Tibial nerve (tissue), 4 donors: ENCODE data around the gene PCBP3. TPM values are rescaled to one million over a fixed set of nuclear protein-coding genes. Genes with fewer than 3 reads are reported as not detected.

Source experiments
- DNase-seq, 2 donors: peaks; one replicate each; pipeline ENCODE4 v3.0.0-alpha.2; 2019; ENCODE audit warnings: low spot score in 2 of 2
- H3K27ac ChIP-seq, 4 donors: fragments of 200-600 bp; sonication (generic) in 3 of 4; one replicate each; pipeline ENCODE4 v1.5.1; 2017 to 2019; ENCODE audit warnings: mild to moderate bottlenecking in 1 of 4
- H3K27me3 ChIP-seq, 2 donors: fragments of 200-600 bp; sonication (generic) in 1 of 2; one replicate each; pipeline versions ENCODE4 v1.5.1 to v1.6.0; 2017 to 2019
- H3K36me3 ChIP-seq, 3 donors: fragments of 200-600 bp; sonication (generic); one replicate each; pipeline ENCODE4 v1.5.1; 2018 to 2019
- H3K4me1 ChIP-seq, 4 donors: fragments of 200-600 bp; sonication (generic) in 3 of 4; one replicate each; pipeline ENCODE4 v1.5.1; 2017 to 2019
- H3K4me3 ChIP-seq, 4 donors: fragments of 200-600 bp; sonication (generic) in 3 of 4; one replicate each; pipeline ENCODE4 v1.5.1; 2017 to 2019; ENCODE audit warnings: mild to moderate bottlenecking in 1 of 4, moderate library complexity in 1 of 4
- H3K9me3 ChIP-seq, 4 donors: fragments of 200-600 bp; sonication (generic) in 3 of 4; one replicate each; pipeline ENCODE4 v1.5.1; 2017 to 2019
- CTCF ChIP-seq, 5 experiments: fragments of 200-600 bp in 3 of 5; fragments of 450-650 bp in 2 of 5; sonication (generic) in 3 of 5; IDR thresholded peaks; one replicate each; pipeline ENCODE4 v1.5.1; 2016 to 2019; ENCODE audit warnings: antibody characterized with exemption in 5 of 5, mild to moderate bottlenecking in 3 of 5, moderate library complexity in 2 of 5
- EP300 ChIP-seq, 2 donors: sonication (generic); formaldehyde crosslinking; IDR thresholded peaks; one replicate each; pipeline ENCODE4 v1.6.1; 2017; ENCODE audit warnings: antibody characterized with exemption in 2 of 2, mild to moderate bottlenecking in 1 of 2
- POLR2A ChIP-seq, 2 donors: fragments of 450-650 bp; IDR thresholded peaks; one replicate each; pipeline ENCODE4 v1.6.1; 2017; ENCODE audit warnings: antibody characterized with exemption in 2 of 2, mild to moderate bottlenecking in 2 of 2, moderate library complexity in 2 of 2
- WGBS, 2 donors: methylation state at CpG; one replicate each; pipeline ENCODE4 v1.1.5; 2018; 5-methylcytosine and 5-hydroxymethylcytosine counted together
- total RNA-seq, 4 donors: library from RNA; depleted of rRNA; stranded (reverse); fragments of >200 nt; gene quantifications; one replicate each; pipeline ENCODE4 v1.1.0, GENCODE V29; 2016

Gene PCBP3
- total RNA-seq, 4 donors from 2014 or later: 4.2 to 13.4 (median 9.6) TPM

- Histone ChIP-seq H3K27ac (peak within 1 kb of the TSS; percentile 76 to 93 (median 89)), H3K27me3 (no peaks in the 10 kb centered on the region), H3K36me3 (peaks cover 0 to 29% (median 3%) of the 10 kb centered on the region in 3 donors), H3K4me3 (peak within 1 kb of the TSS; percentile 56 to 95 (median 76)), H3K4me1 (peaks cover 0 to 64% (median 14%) of the 10 kb centered on the region in 4 donors), H3K9me3 (no peaks in the 10 kb centered on the region)
- no peak for TF ChIP-seq CTCF (IDR thresholded peaks at IDR 0.05)
- peak in 1 of 2 donors; percentile 91 for TF ChIP-seq EP300 (IDR thresholded peaks at IDR 0.05)
- peak; percentile 43 to 73 for TF ChIP-seq POLR2A (IDR thresholded peaks at IDR 0.05)
- peak; percentile 67 to 69 for DNase-seq
- WGBS, 2 donors: 1 to 2% methylated on average over 26 to 33 of the region's 63 CpGs
Observed at GRCh38 chr21:45981151-45982091, 337.9 kb downstream of the PCBP3 start, which contains the start of gene COL6A1. COL6A1 (plus strand) TSS chr21:45981770; CDS start chr21:45981851, 81 bp downstream.

DNA sequence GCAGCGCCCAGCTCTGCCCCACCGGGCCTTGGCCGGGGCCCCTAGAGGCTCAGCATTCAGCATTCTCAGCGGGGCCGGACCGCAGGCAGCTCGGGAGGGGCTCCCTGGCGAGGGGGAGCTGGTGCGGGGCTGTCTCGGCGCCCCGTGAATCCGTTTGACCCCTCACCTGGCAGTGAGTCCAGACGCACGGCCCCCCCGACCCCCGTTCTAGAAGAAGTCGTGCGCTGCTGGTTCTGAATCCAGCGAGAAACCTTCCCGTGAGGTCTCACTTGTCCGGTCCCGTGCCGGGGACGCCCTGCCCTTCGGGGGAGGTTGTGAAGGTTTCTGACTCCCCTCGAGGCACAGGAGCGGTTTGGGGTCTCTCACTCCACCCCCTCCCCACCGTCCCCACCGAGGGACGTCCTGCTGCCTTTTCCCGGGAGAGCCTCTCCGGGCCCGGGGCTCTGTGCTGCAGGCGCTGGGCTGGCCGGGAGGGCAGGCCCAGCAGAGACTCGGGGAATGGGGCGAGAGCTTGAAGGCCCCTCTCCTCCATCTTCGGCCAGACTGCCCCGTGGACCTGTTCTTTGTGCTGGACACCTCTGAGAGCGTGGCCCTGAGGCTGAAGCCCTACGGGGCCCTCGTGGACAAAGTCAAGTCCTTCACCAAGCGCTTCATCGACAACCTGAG lies 338.7 kb downstream of the PCBP3 start:
- no peaks in the 10 kb centered on the region for H3K27me3 ChIP-seq
- peak overlapping the region; percentile 56 to 95 (median 76) for H3K4me3 ChIP-seq
- no peak for TF ChIP-seq EP300 (IDR thresholded peaks at IDR 0.05)
- no peak for TF ChIP-seq CTCF (IDR thresholded peaks at IDR 0.05)
- TF ChIP-seq POLR2A (IDR thresholded peaks at IDR 0.05): no peak
- H3K36me3 ChIP-seq: peaks cover under 1 to 37% (median 8%) of the 10 kb centered on the region in 3 donors
- WGBS, 2 donors: 10% methylated on average over 2 to 24 of the region's 45 CpGs
- peak overlapping the region; percentile 63 to 80 (median 76) for H3K27ac ChIP-seq
- no peak for DNase-seq
- peaks cover 0 to 56% (median 14%) of the 10 kb centered on the region in 4 donors for H3K4me1 ChIP-seq
- no peaks in the 10 kb centered on the region for H3K9me3 ChIP-seq

DNA sequence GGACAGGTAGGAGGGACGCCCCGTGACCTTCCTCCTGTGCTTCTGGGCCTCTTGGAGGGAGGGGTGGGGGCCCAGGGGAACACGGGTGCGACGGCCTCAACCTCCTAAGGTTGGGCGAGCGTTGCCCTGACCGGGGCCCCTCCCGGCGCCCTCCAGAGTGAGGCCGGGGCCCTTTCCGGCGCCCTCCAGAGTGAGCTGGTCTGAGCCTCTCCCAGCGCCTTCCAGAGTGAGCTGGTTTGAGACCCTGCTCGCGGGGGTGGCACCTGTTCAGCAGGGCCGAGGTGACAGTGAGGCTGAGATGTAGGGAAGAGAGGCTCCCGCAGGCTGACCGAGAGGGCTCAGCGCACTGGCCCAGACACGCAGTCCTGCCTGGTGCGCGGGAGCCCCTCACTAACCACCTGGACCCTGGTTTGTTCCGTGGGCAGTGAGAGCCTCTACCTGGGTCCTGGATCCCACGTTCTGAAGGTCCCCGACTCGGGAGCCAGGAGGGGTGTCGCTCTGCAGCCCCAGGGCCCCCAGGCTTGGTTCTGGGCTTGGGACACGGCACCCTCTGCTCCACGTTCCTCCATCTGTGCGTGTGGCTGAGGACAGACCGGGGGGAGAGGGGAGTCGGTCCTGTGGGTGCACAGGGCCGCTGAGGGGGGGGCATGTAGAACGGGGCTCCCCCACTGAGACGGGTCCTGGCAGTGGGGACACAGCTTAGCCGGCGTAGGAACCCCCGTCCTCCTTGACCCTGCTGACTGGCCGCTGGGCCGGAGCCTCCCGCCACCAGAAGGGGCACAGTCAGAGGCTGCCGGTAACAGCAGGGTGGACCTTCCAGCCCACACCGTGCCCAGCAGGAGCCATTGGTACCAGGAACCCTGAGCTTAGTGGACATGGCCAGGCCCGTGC lies 339.5 kb downstream of the PCBP3 start:
- Histone ChIP-seq H3K4me1 (peaks cover 0 to 50% (median 12%) of the 10 kb centered on the region in 4 donors), H3K27me3 (no peaks in the 10 kb centered on the region), H3K36me3 (peaks cover 3 to 40% (median 8%) of the 10 kb centered on the region in 3 donors), H3K27ac (peak overlapping the region; percentile 63 to 80 (median 76)), H3K9me3 (no peaks in the 10 kb centered on the region), H3K4me3 (peak overlapping the region; percentile 56 to 95 (median 76))
- WGBS, 2 donors: 31 to 32% methylated on average over 10 to 35 of the region's 45 CpGs
- no peak for TF ChIP-seq POLR2A (IDR thresholded peaks at IDR 0.05)
- TF ChIP-seq EP300 (IDR thresholded peaks at IDR 0.05): no peak
- no peak for TF ChIP-seq CTCF (IDR thresholded peaks at IDR 0.05)
- no peak for DNase-seq

GRCh38 chr21:45983649-45983965 lies 340.1 kb downstream of the PCBP3 start:
- no peak for DNase-seq
- peaks cover 3 to 44% (median 8%) of the 10 kb centered on the region in 3 donors for H3K36me3 ChIP-seq
- H3K27me3 ChIP-seq: no peaks in the 10 kb centered on the region
- no peak for TF ChIP-seq POLR2A (IDR thresholded peaks at IDR 0.05)
- no peak for TF ChIP-seq EP300 (IDR thresholded peaks at IDR 0.05)
- TF ChIP-seq CTCF (IDR thresholded peaks at IDR 0.05): no peak
- H3K4me1 ChIP-seq: peaks cover 0 to 44% (median 8%) of the 10 kb centered on the region in 4 donors
- no peaks in the 10 kb centered on the region for H3K9me3 ChIP-seq
- 81 to 88% methylated on average over 6 to 13 of the region's 13 CpGs for WGBS, 2 donors
- H3K4me3 ChIP-seq: peak overlapping the region; percentile 56 to 95 (median 76)
- peak overlapping the region in 3 of 4 donors; percentile 74 to 80 (median 78) for H3K27ac ChIP-seq
